Hepatic stellate cell (primary cell): Measurements from ENCODE around the gene GRM2.

Source experiments
- DNase-seq: peaks from one replicate; pipeline ENCODE4 v3.0.0; 2011; ENCODE audit warnings: low spot score

Gene GRM2

GRCh38 chr3:51705276-51706020 is 1.4 kb upstream of the GRM2 start:
- DNase-seq = no peak

- no peak for DNase-seq
These were observed 815 bp upstream of the GRM2 start for GRCh38 chr3:51706021-51706485.

- DNase-seq = no peak
These were observed 1.5 kb downstream of the GRM2 start for GRCh38 chr3:51708216-51708845.

GRCh38 chr3:51709004-51709420 is 2.1 kb downstream of the GRM2 start:
- no peak for DNase-seq

GRCh38 chr3:51709675-51710074 is 2.8 kb downstream of the GRM2 start:
- no peak for DNase-seq

GRCh38 chr3:51710631-51711351 is 3.9 kb downstream of the GRM2 start:
- peak; percentile 6 for DNase-seq

- peak; percentile 2 for DNase-seq
These were observed 4.6 kb downstream of the GRM2 start for GRCh38 chr3:51711352-51712037.

- DNase-seq = no peak
These were observed 5.2 kb downstream of the GRM2 start for GRCh38 chr3:51712038-51712420.

- no peak for DNase-seq
These were observed 5.7 kb downstream of the GRM2 start for GRCh38 chr3:51712511-51712931.

GRCh38 chr3:51712963-51713362 is 6.1 kb downstream of the GRM2 start:
- DNase-seq = no peak

- peak; percentile 1 for DNase-seq
These were observed 8.5 kb downstream of the GRM2 start for GRCh38 chr3:51715231-51715976.

- peak; percentile 1 for DNase-seq
These were observed 9.1 kb downstream of the GRM2 start for GRCh38 chr3:51715977-51716294.

GRCh38 chr3:51716805-51717204 is 9.9 kb downstream of the GRM2 start:
- DNase-seq = no peak

GRCh38 chr3:51717446-51717845 is 10.6 kb downstream of the GRM2 start:
- DNase-seq = no peak

- DNase-seq = no peak
These were observed 11.1 kb downstream of the GRM2 start for GRCh38 chr3:51717947-51718346.

GRCh38 chr3:51718547-51719409 is 11.9 kb downstream of the GRM2 start:
- peak; percentile 53 for DNase-seq

GRCh38 chr3:51719410-51720025 is 12.7 kb downstream of the GRM2 start:
- peak; percentile 7 for DNase-seq

GRCh38 chr3:51720292-51721061 is 13.6 kb downstream of the GRM2 start:
- no peak for DNase-seq

GRCh38 chr3:51721062-51721745 is 14.3 kb downstream of the GRM2 start:
- DNase-seq = no peak
